GM21528 (cell line): ENCODE data around the gene CHN2.

ENCODE experiments used
- ATAC-seq: cut with Tn5 transposase; IDR thresholded peaks from one replicate; pipeline ENCODE4 v1.9.1; 2021; ENCODE audit warnings: mild to moderate bottlenecking, moderate library complexity; ENCODE audit not compliant: unreplicated experiment, low FRiP score

Gene CHN2

GRCh38 chr7:29453021-29453420 lies 258.4 kb downstream of the CHN2 start:
- ATAC-seq = no peak

DNA sequence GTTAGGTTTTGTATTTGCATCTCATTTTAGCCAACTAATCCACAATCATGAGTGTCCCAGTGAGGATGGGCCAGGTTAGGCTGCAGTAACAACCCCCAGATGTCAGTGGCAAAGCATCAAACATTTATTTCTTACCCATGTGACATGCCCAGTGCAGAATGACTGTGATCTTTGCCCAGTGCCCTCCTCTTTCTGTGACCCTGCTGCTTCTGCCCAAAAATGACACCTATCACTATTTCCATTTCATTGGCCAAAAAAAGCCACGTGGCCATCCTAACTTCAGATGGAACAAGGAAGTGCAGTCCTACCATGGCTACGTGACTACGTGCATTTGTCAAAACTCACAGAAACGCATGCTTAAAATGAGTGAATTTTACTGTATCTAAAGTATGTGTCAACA lies 259.9 kb downstream of the CHN2 start:
- ATAC-seq = no peak

DNA sequence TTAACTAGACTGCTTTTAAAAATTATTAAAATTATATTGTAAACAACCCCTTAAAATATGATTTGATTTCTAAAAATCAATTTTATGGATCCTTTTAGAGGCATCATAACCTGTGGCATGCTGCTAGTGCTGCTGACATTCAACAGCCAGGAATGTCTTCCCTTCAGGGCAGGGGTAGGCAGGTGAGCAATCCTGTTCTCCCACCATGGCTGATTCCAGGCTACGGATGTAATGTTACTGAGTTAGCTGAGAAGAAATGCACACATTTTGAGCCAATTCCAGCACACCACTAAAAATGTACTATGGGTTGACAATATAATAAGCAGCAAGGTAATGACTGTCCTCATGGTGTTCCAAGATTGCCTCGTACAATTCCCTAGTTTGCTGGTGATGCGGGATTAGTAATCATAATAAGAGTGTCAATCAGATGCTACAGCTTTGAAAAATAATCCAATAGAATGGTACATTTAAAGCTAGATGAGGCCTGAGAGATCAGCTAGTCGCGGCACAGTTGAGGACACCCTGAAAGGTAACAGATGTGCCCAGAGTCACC lies 260.4 kb downstream of the CHN2 start:
- no peak for ATAC-seq

- ATAC-seq = no peak
These were observed 262.6 kb downstream of the CHN2 start for GRCh38 chr7:29457141-29457561.

- no peak for ATAC-seq
These were observed 263.0 kb downstream of the CHN2 start for GRCh38 chr7:29457565-29458011.

DNA sequence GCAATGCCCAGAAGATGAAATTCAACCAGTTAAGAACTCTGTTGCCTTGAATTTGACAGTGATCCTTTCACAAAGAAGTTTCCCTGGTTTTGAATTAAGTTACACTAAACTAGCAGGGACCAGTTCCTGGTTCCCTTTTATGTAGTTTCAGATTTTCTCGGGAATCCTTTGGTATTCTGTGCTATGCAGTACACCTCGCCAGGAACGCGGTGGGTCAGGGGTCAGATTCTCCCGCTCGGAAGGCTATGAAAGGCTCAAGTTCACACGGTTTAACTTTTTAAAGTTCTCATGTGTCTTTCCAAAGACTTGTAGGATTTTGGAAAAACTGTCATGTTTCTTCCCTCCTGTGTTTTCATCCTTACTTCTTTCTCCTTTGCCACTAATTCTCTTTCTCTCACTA lies 264.4 kb downstream of the CHN2 start:
- ATAC-seq = no peak

DNA sequence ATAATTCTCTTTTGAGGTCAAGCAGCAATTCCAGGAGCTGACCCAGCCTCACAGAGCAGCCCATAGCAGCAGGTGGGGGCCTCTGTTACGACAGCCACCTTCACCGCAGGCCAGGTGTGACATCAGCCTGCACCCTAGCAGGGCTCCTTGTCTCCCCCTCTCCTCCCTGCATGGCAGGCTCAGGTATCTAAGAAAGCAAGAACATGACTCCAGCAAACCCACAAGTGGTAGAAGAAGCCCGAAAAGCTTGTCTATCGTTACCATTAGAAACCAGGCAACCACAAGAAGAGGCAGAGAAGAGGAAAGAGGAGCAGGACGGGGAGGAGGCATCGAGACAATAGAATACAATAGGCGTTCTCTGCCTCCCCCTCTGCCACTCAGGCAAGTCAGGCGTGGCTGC lies 265.0 kb downstream of the CHN2 start:
- ATAC-seq = no peak

DNA sequence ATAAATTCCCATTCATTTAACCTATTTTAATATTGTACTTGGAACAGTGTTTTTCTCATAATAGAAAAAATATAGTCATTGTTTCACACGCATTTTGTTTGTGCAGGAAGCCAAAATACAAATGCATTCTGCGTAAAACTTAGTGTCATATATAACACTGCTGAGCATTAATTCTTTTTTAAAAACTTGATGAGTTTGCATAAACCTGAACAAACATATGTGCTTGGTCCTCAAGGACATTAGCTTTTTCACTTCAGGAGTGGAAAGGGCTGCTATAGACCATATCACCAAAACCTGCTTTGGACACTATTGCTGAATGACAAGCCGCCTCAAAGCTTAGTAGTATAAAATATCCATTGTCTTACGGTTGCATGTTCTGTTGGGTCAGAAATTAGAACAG lies 267.4 kb downstream of the CHN2 start:
- no peak for ATAC-seq

- ATAC-seq = no peak
These were observed 269.1 kb downstream of the CHN2 start for GRCh38 chr7:29463504-29464158.

DNA sequence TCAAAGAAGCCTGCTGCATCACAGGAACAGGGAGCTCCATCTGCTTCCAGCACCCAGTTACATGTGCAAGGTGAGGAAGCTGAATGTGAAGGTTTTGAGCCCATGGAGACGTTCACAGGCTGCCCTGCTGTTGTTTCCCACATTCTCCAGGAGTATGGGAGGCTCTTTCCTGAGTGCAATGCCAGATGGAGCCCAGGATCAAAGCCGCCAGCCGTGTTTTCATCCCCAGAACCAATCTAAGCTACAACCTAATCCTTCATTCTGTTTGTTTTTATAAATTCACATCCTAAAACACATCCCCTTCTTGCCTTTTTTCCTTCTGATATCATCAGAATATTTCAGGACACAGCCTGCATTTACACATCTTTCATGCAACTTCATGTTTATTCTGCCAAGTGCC lies 270.2 kb downstream of the CHN2 start:
- ATAC-seq = no peak

GRCh38 chr7:29467193-29467926 lies 272.8 kb downstream of the CHN2 start:
- ATAC-seq = no peak

DNA sequence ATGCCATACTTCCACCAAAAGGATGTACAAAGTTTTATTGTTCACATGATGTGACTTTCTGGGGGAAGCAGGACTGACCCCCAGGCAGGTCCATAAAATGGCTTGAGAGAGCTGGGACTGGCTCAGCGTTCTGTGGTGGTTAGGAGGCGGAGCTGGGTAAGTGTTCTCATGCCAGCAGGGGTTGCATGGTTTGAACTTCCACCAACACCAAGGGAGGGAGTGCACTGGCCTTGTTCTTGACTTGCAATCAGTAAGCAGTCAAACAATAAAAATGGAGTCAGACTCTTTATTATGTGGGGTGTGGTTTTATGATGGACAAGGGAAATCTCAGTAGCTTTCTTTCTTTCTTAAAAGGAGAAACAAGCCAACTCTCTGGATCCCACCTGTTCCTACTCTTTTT lies 273.6 kb downstream of the CHN2 start:
- no peak for ATAC-seq

DNA sequence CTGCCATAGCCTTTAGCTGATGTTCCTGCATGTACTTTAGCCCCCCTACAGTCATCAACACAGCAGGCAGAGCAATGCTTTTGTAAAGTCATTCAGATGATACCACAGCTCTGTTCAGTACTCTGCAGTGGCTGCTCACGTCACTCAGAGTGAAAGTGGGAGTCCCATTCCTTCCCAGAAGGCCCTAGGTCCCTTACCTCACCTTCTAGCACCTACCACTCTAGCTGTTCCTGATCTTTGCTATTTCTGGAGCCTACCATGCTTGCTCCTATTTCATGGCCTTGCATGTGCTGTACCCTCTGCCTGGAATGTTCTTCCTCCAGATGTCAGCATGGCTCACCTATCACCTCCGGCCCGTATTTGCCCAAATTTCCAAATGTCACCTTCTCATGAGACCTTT lies 274.7 kb downstream of the CHN2 start:
- no peak for ATAC-seq

DNA sequence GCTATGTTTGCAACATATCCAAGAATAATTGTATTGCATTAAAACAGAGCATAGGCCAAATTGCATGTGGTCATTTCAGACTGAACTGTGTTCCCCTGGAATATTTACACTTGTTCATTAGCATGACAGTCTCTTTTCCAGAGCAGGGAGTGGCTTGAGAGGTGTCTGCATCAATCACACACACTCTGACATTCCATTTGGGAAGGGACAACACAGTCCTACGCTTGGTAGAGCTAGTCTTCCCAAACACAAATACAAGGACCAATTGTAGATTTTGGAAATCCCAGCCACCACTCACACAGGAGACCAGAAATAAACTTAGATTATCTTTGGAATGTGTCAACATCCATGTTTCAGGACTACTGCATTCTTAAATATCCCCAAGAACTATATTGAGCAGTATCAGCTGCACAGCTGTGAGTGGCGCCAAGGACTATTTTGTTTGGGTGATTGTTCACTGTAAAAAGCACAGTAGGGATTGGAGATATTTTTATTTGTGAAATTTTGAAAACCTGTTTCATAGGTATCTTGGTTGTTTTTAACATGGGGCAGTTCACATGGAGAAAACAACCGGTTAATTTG lies 275.5 kb downstream of the CHN2 start:
- ATAC-seq = no peak

DNA sequence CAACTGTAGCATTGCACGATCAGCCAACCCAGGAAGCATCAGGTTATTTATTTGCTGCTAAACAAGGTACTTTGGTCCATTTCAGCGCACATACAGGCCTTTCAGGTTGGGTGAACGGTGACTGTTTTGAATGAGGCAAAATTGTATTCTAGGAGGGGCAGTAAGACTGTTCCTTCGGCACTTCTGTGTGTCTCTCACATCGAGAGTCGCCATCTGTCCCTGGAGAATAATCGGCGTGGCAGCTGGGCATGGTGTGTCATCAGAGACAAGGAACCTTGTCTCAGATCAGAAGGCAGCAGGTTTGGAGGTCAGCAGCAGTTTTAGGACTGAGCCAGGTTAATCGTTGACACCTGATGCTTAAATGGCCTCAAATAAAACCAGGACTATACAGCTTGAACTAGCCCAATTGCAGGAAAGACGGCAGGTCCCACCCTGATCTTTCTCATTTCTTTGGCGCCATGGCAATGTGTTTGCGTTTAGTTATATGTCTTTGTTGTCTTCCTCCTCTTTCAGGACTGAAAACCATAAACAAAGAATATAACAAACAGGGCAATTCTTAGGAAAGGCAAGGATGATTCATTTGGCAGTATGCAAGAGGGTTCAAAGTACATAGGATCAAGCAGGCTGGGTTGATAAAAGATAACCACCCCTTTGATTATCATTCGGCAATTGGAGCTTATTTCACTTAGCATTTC lies 277.0 kb downstream of the CHN2 start:
- no peak for ATAC-seq

- ATAC-seq = no peak
These were observed 282.3 kb downstream of the CHN2 start for GRCh38 chr7:29476916-29477315.

DNA sequence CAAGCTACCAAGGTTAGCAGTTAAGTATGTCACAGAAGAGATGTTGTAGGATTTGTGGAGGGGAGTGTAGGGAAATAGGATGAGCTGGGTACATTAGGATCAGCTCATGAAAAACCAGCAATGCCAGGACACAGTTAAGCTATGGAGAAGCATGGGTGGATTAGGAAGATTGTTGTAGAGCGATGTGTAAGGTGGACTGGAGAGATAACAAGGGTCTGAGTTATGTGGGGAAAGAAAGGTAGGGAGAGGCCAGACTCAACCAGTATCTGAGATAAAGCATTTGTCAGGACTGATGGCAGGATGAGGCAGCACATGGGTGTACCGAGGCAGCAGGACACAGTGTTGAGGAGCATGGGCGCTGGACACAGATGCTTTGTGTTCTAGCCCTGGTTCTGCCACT lies 283.7 kb downstream of the CHN2 start:
- ATAC-seq = no peak

DNA sequence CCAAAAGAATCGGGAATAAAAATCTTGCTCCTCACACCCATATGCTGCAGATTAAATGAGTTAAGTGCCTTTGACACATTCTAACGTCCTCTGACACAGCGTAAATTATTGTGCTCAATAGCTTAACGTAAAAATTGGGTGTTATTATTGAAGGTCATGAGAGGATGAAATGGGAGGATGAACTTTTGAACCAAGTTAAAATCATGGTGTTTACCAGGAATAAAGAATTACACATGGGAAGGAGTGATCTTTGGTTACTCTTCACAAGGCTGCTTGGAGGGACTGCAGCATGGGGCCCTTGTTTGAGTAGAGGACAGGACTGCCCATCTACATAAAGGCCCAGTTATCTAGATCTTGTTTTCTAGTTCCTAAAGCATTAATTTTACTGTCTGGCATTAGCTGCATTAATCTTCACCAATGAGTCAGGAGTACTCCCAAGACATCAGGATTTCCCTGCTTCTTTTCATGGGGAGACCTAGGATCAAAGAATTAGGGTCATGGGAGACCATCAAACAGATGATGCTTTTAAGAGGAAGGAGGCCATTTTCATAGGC lies 284.2 kb downstream of the CHN2 start:
- no peak for ATAC-seq

- no peak for ATAC-seq
These were observed 285.0 kb downstream of the CHN2 start for GRCh38 chr7:29479301-29480200.

DNA sequence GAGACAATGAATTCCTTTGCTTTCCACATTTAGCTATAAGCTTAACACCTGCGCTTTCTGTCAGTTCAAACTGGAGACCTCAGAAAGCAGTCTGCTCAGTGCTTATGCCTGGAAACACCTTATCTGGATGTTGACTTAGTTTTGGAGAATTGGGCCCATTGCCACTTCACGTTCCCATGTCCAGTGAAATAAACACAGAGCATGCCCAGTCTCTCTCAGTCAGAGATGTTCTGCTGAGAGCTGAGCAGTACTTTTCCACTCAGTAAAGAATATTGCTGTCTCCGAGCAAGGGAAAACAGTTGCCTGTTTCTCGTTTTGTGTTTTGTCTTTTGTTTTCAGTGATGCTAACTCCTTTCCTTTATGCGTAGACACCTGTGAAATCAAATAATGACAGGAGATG lies 285.9 kb downstream of the CHN2 start:
- no peak for ATAC-seq
